Hepatocyte (in vitro differentiated cells): ENCODE data around the gene INPP5K. TPM values are rescaled to one million over a fixed set of nuclear protein-coding genes. Genes with fewer than 3 reads are reported as not detected.

ENCODE experiments used
- DNase-seq: peaks from one replicate; pipeline ENCODE4 v3.0.0-alpha.2; 2016; ENCODE audit warnings: low spot score
- H2AFZ ChIP-seq: fragments of 200-600 bp; sonication (generic); 2 replicates; pipeline ENCODE4 v1.6.0; 2016; ENCODE audit warnings: antibody characterized with exemption, mild to moderate bottlenecking
- H3K27ac ChIP-seq: fragments of 200-600 bp; sonication (generic); 2 replicates; pipeline ENCODE4 v1.5.1; 2016; ENCODE audit warnings: mild to moderate bottlenecking
- H3K27me3 ChIP-seq: fragments of 200-600 bp; sonication (generic); 2 replicates; pipeline ENCODE4 v1.6.1; 2016
- H3K36me3 ChIP-seq: fragments of 200-600 bp; sonication (generic); replicated peaks from 2 replicates; pipeline ENCODE4 v1.5.1; 2016; ENCODE audit warnings: low read depth; ENCODE audit not compliant: insufficient read depth
- H3K4me1 ChIP-seq: fragments of 200-600 bp; sonication (generic); 2 replicates; pipeline ENCODE4 v1.5.1; 2016; ENCODE audit warnings: mild to moderate bottlenecking, moderate library complexity; ENCODE audit not compliant: insufficient read depth
- H3K4me2 ChIP-seq: fragments of 200-600 bp; sonication (generic); 2 replicates; pipeline ENCODE4 v1.6.0; 2016
- H3K4me3 ChIP-seq: fragments of 200-600 bp; sonication (generic); 2 replicates; pipeline ENCODE4 v1.5.1; 2016; ENCODE audit warnings: mild to moderate bottlenecking
- H3K79me2 ChIP-seq: fragments of 200-600 bp; sonication (generic); 2 replicates; pipeline ENCODE4 v1.6.0; 2017; ENCODE audit warnings: mild to moderate bottlenecking
- H3K9me2 ChIP-seq: fragments of 200-600 bp; sonication (generic); replicated peaks from 2 replicates; pipeline ENCODE4 v1.6.0; 2017; ENCODE audit warnings: mild to moderate bottlenecking; ENCODE audit not compliant: insufficient read depth
- H3K9me3 ChIP-seq: fragments of 200-600 bp; sonication (generic); 2 replicates; pipeline ENCODE4 v1.5.1; 2016; ENCODE audit warnings: low read depth, mild to moderate bottlenecking
- H4K20me1 ChIP-seq: fragments of 200-600 bp; sonication (generic); 2 replicates; pipeline ENCODE4 v1.6.0; 2016; ENCODE audit warnings: mild to moderate bottlenecking; ENCODE audit not compliant: insufficient read depth, poor library complexity, severe bottlenecking
- EZH2 ChIP-seq: fragments of 200-600 bp; sonication (generic); IDR thresholded peaks from 2 replicates; pipeline ENCODE4 v1.6.1; 2016; ENCODE audit warnings: antibody characterized with exemption, mild to moderate bottlenecking, borderline replicate concordance
- EZH2phosphoT487 ChIP-seq: fragments of 200-600 bp; sonication (generic); IDR thresholded peaks from one replicate; pipeline ENCODE4 v1.6.1; 2018; ENCODE audit warnings: antibody characterized with exemption, mild to moderate bottlenecking, low read depth, moderate library complexity; ENCODE audit not compliant: unreplicated experiment, severe bottlenecking
- WGBS: methylation state at CpG from one replicate; pipeline ENCODE4 v1.1.6; 2016; ENCODE audit warnings: low lambda C conversion rate; ENCODE audit errors: missing lambda C conversion rate; 5-methylcytosine and 5-hydroxymethylcytosine counted together
- polyA plus RNA-seq: library from polyadenylated mRNA; unstranded; fragments of >200 nt; fragmentation: Nextera tagmentation; extraction: Ambion mirVana; gene quantifications from 2 replicates; pipeline ENCODE4 v1.2.1, GENCODE V29; 2016
- total RNA-seq: library from RNA; depleted of rRNA; stranded (reverse); fragments of >200 nt; gene quantifications from 2 replicates; pipeline ENCODE4 v1.2.3, GENCODE V29; 2014
- TF ChIP-seq, protein P1 (sequence below): fragments of 200-600 bp; sonication (generic); IDR thresholded peaks from 2 replicates; pipeline ENCODE4 v1.5.1; 2016; ENCODE audit warnings: antibody characterized with exemption, mild to moderate bottlenecking; ENCODE audit not compliant: poor library complexity

Gene INPP5K
- total and polyA plus RNA-seq, 2 experiments from 2014 or later = 34.7 to 40.4 TPM

DNA sequence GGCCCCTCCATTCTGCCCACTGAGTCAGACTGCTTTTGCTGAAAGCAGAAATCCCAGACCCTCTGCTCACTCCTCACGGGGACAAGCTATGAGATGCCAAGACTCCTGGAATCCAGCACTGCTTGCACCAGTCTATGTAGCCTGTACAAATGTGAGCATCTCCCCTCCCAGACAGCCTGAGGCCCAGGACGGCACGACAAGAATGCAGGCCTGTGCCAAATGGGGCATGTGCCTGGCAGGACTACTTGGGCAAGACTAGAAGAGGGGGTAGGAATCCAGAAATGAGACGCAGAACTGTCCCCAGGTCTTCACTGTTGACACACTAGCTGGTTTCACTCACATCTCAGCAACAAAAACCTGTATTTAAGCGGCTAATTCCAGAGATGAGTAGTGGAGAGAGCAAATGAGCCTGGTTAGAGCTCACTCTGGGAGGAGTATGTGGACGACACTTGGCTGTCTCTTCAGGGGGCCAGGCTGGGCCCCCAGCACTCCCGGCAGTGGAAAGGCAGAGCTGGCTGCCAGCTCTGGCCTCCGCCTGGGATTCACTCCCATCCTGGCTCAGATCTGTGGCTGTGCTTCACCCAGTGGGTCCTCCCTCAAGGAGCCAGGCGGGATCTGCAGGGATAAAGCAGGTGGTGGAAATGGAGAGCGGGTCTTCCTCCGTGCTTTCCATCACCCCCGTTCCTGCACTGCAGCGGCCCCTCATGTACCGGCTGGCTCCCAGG lies 21.0 kb downstream of the INPP5K start:
- H3K79me2 ChIP-seq = peaks cover 6% of the 10 kb centered on the region
- H3K27me3 ChIP-seq = no peaks in the 10 kb centered on the region
- TF ChIP-seq EZH2phosphoT487 (no peak), EZH2 (no peak)
- TF ChIP-seq, protein P1, sequence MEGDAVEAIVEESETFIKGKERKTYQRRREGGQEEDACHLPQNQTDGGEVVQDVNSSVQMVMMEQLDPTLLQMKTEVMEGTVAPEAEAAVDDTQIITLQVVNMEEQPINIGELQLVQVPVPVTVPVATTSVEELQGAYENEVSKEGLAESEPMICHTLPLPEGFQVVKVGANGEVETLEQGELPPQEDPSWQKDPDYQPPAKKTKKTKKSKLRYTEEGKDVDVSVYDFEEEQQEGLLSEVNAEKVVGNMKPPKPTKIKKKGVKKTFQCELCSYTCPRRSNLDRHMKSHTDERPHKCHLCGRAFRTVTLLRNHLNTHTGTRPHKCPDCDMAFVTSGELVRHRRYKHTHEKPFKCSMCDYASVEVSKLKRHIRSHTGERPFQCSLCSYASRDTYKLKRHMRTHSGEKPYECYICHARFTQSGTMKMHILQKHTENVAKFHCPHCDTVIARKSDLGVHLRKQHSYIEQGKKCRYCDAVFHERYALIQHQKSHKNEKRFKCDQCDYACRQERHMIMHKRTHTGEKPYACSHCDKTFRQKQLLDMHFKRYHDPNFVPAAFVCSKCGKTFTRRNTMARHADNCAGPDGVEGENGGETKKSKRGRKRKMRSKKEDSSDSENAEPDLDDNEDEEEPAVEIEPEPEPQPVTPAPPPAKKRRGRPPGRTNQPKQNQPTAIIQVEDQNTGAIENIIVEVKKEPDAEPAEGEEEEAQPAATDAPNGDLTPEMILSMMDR = no peak
- H3K27ac ChIP-seq = peak overlapping the region; percentile 46
- no peak overlapping the region for H3K4me2 ChIP-seq
- H4K20me1 ChIP-seq = no peaks in the 10 kb centered on the region
- H3K9me3 ChIP-seq = no peaks in the 10 kb centered on the region
- peaks cover 9% of the 10 kb centered on the region for H3K4me1 ChIP-seq
- H3K9me2 ChIP-seq = no peaks in the 10 kb centered on the region
- no peak for DNase-seq
- no peak overlapping the region for H2AFZ ChIP-seq
- H3K36me3 ChIP-seq = no peaks in the 10 kb centered on the region
- no peak overlapping the region for H3K4me3 ChIP-seq
- WGBS = 81% methylated on average over 14 of the region's 14 CpGs

- Histone ChIP-seq H4K20me1 (no peaks in the 10 kb centered on the region), H3K36me3 (no peaks in the 10 kb centered on the region), H3K79me2 (peaks cover 12% of the 10 kb centered on the region), H3K9me3 (no peaks in the 10 kb centered on the region), H3K4me2 (no peak overlapping the region), H3K4me1 (peaks cover 16% of the 10 kb centered on the region), H3K27ac (peak overlapping the region; percentile 46), H3K9me2 (no peaks in the 10 kb centered on the region), H3K27me3 (no peaks in the 10 kb centered on the region), H3K4me3 (no peak overlapping the region), H2AFZ (no peak overlapping the region)
- 90% methylated on average over 11 of the region's 11 CpGs for WGBS
- no peak for DNase-seq
- TF ChIP-seq, protein P1 = no peak
- TF ChIP-seq EZH2phosphoT487 = no peak
- no peak for TF ChIP-seq EZH2
These were observed 21.6 kb downstream of the INPP5K start for GRCh38 chr17:1494736-1495253.

DNA sequence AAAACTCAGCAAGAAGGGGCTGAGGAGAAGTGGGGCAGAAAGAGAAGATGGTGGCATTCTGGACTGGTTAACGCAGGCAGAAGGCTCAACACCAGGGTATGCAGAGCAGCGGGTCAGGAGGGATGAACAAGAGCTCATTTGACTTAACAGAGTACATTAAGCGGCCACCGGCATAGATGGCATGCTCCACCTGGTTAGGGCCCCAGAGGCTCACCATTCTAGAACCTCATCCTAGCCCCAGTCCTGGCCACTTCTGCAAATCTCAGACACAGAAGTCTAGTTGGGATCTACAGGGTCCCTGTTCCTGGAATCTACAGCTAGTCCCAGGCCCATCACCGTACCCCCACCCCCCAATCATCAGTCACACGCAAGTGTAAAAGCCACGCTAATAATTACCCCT lies 22.2 kb downstream of the INPP5K start:
- WGBS = 93% methylated on average over 7 of the region's 7 CpGs
- DNase-seq = no peak
- no peak overlapping the region for H3K27ac ChIP-seq
- peaks cover 22% of the 10 kb centered on the region for H3K4me1 ChIP-seq
- H3K4me3 ChIP-seq = no peak overlapping the region
- H3K9me3 ChIP-seq = no peaks in the 10 kb centered on the region
- H3K27me3 ChIP-seq = no peaks in the 10 kb centered on the region
- TF ChIP-seq EZH2phosphoT487 = no peak
- TF ChIP-seq EZH2 = no peak
- TF ChIP-seq, protein P1 = no peak
- peaks cover 18% of the 10 kb centered on the region for H3K79me2 ChIP-seq
- no peaks in the 10 kb centered on the region for H4K20me1 ChIP-seq
- H2AFZ ChIP-seq = no peak overlapping the region
- H3K4me2 ChIP-seq = no peak overlapping the region
- H3K9me2 ChIP-seq = no peaks in the 10 kb centered on the region
- H3K36me3 ChIP-seq = no peaks in the 10 kb centered on the region
